GM18909 (cell line): Measurements from ENCODE around the gene ADGRL4.

Experiments used
- ATAC-seq: cut with Tn5 transposase; IDR thresholded peaks from one replicate; pipeline ENCODE4 v1.9.1; 2021; ENCODE audit warnings: mild to moderate bottlenecking; ENCODE audit not compliant: unreplicated experiment, poor library complexity

Gene ADGRL4

GRCh38 chr1:78840453-78841271 is 165.9 kb downstream of the ADGRL4 start:
- ATAC-seq: no peak
